ENCODE results near the gene PIM3.

The PIM3 gene

DNA sequence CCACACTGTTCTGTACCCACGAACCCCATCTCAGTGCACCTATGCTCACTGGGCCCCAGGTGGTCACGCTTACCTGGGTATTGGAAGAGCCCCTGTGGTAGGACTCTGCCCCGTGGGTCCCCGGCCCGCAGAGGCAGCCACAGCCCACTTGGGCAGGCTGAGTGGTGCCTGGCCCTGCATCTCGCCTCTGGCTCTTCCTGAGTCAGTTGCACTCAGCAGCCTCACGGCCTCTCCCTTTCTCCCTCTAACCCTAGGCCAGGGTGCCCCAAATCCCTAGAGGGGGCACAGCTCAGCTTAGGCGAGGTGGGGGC, 32.4 kb upstream of the PIM3 start:
- DNase-seq (ENCODE audit: low spot score), result no peak

DNA sequence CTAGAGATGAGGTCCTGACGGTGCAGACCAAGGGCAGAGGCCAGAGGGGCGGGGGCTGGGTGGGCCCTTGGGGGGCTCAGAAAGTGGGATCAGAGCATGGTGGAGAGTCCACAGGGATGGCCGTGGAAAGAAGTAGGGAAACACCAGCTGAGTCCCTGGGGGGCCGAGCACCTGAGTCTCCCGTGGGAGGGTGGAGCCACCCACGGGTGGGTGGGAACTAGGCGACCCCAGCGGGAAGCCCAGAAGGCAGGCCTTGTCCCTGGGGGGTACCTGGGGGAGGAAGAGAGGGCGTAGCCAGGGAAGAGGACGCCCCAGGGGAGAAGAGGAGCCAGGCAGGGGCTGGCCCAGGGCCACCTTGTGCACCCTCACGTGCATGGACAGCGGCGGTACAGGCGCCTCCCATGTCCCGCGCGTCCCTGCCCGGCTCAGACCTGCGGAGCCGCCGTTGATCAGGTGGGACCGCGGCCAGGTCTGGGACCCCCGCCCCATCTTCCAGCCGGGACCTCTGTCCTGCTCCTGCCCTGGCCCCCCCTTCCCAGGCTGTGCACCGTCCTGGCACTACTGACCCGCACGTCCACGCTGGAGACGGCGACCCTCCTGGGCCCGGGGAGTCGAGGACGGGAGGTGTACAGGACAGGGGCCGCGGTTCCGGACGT, 31.9 kb upstream of the PIM3 start:
- no peak for DNase-seq (ENCODE audit: low spot score)

DNA sequence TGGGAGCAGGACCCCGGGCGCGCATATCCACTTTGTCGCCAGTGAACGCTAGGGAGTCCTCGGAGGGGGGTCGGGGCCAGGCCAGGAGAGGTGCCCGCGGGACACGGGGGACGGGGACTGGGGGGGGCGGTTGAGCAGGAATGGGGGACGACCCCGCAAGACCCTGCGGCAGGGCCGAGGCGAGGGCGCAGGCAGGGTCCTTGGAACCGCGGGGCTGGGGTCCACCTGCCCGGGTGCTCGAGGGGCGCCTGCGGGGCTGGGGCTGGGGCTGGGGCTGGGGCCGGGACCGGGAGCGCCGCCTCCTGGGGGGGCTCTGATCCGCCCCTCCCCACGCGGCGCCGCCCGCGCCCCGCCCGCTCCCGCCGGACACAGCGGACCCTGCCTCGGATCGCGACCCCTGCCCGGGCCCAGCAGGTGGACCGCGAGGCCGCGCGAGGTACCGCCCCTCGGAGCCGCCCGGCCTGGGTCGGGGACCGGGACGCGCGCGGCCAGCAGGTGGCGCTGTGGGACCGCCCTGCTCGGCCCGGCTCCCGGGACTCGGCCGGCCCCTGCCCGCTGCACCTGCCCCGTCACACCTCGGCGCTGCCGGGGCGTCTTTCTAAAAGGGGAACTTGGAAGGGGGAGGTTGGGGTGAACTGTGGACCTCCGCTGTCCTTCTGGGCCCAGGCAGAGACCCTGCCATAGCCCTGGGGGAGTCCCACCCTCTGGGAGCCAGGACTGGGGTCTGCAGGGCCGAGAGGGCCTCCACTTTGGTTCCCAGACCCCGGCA, 31.2 kb upstream of the PIM3 start:
- peak; percentile 97 for DNase-seq (ENCODE audit: low spot score)

DNA sequence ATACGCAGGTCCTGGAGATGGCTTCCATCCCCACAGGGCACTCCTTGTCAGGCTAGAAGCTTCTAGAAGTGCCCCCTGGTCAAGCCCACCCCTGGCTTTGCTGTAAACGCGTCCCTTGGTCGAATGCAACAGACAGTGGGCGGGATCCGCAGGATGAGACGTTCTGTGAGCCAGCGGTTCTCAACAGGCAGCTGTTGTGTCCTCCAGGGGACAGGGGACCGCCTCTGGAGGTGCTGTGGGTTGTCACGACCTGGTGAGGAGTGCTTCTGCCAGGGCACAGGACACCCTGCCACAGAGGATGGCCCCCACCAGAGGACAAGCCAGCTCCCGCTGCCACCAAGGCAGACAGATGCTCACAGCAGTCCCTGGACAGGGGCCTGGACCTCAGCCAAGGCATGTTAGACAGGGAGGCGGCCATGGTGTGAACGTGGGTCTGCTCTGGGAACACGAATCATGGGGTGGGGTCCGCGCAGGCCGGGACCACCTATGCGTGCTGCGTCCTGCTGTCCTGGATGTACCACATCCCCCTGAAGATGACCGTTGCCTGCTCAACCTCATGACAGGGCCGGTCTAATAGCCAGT, 30.5 kb upstream of the PIM3 start:
- DNase-seq (ENCODE audit: low spot score), result no peak

DNA sequence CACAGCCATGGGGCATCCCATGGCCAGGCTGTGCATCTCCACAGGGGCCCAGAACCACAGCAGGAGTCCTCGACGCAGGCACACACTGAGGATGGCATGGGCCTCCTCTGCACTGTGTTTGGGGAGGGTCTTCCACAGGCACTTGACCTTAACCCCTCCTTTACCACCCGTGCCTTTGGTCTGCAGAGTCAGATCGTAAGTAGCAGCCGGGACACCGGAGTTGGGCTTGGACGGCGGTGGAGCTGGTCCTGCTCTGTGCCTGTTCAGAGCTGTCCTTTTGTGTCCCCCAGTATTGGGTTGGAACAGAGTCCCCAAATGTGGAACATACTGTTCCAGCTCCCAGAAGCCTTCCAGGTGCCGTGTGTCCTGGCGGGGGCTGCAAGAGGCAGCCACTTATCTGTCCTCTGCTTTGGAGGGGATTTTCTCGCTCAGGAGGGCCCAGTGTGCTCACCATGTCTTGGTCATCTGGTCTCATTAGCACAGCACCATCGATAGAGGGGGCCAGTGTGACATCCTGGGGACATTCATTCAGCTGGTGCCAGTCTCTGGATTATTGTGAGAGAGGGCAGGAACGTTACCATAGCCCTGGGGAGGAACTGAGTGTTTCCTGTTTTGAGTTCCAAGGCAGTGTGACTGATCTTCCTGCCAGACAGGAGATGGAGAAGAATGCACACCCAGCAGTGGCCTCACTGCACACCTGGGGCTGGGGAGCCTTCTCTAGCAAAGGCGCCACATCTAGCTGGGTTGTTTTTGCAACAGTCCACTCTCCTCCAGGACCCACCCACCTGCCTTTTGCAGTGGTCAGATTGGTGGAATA, 29.8 kb upstream of the PIM3 start:
- DNase-seq (ENCODE audit: low spot score), result no peak

DNA sequence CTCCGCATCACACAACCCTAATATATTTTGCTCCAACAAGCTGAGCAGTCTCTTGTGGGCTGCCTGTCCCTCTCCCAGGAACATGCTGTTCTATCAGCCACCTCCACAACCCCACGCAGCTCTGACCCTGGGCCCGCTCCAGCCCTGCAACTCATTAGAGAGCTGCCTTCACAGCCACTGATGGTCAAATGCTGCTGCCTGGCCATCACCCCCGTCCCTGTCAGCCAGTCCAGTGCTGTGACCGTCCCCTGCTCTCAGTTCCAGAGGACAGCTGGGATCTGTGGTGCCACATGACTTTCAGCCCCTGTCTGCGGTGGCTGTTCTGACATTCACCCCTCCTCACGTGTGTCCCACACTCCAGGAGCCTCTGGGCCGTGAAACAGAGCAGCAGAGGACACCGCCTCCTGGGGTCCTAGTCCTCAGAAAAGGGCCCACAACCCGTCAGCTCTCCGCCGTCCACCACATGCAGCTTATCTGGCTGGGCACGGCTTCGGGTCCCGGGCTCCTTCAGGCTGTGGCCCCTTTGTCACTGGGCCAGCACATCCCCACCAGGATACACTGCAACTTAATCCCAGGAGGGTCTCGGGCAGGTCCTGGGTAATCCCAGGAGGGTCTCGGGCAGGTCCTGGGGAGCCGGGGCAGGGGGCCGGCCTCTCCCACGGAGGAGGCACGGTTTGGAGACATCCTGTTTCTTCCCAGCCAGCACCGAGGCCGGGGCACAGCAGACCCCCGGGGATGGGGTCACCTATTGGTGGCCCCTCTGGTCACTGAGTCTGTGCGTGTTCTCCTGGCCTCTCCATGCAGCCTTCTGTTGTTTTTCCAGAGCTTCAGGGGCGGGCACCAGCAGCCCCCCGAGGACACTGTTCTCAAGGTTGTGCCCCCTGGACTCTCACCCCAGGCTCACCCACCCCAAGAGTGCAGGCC, 27.1 kb upstream of the PIM3 start:
- no peak for DNase-seq (ENCODE audit: low spot score)

DNA sequence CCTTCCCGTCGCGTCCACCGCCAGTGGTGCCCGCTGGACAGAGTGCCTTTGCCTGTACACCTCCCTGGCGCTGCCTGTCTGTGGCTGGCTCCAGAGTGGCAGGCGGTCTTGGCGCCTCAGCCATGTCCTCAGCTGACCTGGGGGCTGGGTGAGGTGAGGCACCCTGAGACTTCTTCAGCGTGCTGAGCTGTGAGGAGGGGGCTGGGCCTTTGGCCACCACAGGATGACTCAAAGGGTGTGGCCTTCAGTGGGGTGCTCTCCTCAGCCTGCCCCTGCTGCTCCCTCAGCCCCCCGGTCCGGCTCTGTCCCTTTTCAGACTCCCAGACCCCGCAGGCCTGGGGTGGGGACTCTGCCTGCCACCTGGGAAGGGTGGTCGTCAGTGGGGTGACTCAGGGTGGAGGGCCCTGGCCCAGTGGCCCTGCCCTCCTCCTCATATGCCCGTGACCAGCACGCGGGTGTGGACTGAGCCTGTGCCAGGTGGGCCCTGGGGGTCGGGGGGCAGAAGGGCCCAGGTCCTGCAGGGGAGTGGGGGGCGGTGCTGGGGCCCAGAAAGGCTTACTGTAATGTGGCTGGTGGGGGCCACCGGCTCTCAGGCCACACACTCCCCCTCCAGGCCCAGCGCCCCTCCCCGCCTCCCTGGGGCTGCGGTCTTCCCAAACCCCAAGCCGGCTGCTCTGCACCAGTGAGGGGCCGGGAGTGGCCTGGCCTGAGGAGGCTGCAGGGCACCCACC, 26.2 kb upstream of the PIM3 start:
- no peak for DNase-seq (ENCODE audit: low spot score)

DNA sequence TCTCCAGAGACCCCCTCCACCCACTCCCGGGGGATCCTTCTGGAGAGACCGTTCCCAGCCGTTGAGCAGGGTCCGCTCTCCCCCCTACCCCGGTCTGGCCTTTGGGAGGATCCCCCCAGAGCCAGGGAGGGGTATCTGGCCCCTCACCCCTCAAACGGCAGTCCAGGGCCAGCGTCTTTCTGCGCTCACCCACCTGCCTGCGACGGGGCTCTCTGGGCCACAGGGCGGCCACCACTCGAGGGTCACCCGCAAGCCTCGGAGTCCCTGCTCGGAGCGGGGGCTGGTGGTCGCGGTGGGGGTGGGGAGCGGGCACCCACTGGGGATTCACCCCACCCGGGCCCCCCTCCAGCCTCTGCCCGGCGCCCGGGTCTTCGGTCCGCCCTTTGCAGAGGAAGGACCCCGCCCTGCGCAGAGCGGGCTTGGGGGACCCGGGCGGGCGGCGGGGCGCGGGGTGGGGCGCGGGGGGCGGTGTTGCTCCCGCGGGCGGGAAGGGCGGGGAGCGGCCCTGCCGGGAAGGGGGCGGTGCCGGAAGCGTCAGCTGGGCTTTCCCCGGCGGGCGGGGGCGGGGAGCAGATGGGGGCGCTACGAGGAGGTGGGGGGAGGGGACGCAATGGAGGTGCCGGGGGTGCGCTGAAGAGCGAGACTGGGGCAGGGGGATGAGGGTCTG, 25.5 kb upstream of the PIM3 start:
- peak; percentile 73 for DNase-seq (ENCODE audit: low spot score)

DNA sequence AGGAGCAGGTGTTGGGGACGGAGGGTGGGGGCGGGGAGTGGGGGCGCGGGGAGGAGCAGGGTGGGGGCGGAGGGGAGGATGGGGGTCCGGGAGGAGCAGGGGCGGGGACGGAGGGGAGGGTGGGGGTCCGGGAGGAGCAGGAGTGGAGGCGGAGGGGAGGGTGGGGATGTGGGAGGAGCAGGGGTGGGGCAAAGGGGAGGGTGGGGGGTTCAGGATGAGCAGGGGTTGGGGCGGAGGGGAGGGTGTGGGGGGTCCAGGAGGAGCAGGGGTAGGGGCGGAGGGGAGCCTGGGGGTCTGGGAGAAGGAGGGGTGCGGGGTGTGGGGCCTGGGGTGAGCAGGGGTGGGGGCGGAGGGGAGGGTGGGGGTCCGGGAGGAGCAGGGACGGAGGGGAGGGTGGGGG, 25.0 kb upstream of the PIM3 start:
- no peak for DNase-seq (ENCODE audit: low spot score)

DNA sequence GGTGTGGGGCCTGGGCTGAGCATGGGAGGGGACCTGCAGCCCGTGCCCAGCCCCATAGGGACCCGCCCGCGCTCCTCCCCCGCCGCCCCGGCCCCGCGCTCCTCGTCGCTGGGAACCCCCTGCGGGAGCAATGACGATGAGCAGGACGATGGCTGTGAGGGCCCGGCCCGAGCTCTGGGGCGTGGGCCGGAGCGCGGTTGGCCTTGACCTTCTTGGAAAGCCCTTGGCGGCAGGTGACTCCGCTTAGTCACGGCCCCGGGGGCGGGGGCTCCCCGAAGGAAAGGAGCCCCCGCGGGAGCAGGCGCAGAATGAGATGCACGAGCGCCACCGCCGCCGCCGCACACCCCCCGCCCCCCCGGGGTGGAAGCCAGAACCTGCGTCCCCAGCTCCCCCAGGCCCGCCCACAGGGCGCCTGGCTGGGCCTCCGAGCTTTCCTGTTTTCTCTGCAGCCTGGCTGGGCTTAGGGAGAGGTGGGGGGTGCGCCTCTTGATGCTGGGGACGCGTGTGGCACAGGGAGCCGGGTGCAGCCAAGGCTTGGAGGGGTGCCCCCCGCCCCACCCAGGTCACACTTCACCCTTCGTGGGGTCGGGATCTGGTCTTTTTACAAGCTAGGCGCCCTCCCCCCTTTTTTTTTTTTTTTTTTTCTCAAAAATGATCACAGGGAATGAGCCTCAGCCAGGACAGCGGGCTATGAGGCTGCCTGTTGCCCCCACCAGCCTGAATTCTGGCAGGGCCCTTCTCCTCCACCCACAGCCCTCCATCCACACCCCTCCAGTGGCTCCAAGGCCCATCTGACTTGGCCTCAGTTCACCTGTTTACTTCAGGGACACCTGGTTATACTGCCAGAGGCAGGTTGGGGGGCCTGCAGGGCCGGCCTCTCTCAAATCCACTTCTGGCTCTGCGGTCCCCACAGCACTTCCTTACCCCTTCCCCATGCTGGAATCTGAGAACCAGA, 24.3 kb upstream of the PIM3 start:
- DNase-seq (ENCODE audit: low spot score), result peak; percentile 70

DNA sequence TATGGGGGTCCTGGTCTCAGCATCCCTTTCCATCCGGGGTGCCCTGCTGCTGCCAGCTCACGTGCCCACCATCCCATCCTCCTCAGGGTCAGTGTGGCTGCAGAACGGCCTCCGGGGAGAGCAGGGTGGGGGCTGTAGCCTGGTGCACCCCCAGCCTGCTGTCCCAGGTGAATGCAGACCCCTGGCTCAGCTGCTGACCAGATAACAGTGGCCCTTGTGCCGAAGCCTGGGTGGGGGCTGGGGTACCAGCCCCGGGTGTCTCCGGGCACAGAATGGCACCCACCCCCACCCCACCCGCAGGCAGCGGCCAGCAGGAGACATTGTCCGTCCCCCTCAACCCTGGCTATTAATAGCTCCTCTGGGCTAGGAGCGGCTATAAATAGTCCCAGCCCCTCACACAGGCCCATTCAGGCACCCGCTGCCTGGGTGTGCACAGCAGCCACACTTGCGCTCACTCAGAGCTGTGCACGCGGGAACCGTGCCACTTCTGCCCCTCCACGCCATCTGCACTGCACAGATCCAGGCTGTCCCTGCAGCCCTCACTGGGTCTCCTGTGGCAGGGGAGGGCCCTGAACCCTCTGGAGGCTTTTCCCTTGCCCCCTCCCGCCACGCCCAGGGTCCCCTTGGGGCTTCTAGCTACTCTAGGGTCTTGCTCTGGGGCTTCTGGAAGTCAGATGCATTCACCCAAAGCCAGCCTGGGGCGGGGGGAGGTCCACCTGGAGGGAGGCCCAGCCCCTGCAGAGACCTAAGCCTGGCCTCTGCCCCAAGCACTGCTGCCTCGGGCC, 23.4 kb upstream of the PIM3 start:
- DNase-seq (ENCODE audit: low spot score), result no peak

DNA sequence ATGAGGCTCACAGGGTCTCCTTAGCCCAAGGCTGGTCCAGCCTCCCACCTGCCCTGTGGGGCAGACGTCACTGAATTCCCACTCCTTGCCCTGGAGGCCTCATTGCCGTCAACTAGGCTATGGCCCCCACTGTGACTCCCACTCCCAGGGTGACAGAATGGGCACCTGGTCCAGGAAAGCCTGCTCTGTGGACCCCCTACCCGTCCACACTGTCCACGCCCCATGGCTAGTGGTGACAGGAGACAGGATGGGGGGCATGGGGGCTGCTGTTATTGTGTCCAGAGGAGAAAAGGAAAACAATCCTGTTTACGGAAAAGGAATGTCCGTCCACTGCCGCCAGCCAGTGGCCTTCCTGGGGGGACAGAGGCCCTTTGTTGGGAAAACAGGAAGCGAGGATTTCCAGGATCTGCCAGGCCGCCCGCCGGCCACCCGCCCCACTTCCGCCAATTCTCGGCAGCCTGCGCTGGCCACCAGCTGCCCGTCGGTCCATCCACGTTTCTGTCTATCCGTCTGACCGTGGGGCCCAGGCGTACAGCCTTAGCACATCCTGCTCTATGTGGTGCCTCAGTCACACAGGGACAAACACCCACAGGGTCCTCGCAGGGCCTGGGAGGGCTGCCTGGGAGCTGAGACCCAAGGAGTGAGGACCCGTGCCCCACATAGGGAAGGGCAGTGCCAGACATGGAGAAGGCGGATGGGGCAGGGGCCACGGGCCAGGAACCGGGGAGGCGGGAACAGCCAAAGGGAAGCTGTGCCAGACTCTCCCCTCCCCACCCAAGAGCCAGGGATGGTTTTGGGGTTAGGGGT, 22.6 kb upstream of the PIM3 start:
- DNase-seq (ENCODE audit: low spot score), result no peak

DNA sequence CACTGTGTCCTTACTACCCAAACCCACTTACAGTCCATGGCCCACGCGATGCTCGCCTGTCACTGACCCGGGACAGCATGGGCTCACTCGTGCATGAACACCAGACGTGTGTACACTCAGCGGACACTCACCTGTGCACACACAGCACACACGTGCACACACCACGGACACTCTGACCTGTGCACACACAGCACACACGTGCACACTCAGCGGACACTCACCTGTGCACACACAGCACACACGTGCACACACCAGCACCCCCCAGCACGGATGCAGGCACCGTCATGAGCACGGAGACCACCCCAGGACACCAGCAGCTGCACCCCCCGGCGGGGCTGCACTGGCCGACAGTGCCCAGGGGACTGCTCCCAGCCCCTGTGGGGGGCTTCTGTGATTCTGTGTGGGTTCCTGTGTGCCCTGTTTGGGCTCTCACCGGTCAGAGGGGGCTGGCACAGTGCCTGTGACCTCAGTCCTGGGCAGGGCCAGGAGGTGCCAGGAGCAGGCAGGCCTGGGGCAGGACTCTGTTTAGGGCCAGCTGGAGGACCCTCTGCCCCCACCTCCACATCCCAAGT, 21.9 kb upstream of the PIM3 start:
- DNase-seq (ENCODE audit: low spot score), result no peak

DNA sequence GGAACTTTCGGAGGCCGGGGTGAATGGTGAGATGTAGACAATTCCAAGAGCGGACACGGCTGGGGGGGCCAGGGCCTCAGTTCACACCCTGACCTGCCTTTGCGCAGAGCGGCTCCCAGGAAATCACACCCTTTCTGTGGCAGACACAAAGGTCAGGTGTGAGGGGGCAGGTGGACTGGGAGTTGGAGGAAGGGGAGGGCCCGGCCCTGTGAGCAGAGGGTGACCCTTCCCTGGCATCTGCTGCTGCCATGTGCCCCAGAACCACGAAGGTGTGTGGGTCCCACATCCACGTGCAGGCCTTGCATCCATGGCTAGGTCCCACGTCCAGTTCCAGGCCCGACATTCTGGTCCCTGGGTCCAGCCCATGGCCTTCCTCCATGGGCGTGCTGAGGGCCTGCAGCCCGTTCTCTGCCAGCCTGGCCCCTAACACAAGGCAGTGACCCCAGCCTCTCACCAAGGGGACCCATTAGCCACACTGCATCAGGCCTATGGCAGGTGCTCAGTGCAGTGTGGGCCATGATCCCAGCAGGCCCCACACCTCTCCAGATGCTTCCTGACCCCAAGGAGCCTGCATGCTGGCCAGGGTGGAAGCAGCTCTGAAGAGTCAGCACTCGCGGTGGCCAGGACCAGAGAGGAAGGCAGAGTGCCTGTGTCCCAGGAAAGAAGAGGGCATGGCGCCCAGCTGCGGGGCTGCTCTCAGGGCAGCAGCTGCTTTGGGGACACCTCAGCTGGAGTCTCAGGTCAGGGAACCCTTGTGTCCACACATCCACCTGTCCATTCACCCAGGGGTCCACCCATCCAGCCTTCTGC, 18.9 kb upstream of the PIM3 start:
- no peak for DNase-seq (ENCODE audit: low spot score)

DNA sequence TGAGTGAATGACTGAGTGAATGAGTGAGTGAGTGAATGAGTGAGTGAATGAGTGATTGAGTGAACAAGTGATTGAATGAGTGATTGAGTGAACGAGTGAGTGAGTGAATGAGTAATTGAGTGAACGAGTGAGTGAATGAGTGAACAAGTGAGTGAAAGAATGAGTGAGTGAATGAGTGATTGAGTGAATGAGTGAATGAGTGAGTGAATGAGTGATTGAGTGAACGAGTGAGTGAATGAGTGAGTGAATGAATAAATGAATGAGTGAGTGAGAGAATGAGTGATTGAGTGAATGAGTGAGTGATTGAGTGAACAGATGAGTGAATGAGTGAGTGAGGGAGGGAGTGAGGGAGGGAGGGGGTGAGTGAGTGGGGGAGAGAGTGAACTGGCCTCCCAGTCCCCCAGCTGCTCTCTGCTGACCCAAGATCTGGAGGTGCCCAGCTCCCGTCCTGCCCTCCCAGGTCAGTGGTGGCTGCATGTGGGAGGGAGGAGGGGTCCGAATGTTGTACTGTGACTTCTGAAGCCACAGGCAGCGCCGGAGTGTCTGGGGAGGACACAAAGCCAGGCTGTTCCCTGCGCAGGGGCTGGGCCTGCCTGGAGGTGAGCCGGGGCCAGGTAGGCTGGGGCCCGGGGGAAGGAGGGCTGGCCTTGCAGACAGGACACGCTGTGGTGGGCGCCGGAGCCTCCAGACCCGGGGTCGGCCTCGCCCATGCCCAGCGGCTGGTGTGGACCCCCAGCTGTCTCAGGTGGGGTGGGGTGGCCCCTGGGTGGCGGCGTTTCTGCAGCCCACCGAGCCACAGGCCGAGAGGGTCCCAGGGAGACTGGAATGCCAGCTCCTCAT, 17.8 kb upstream of the PIM3 start:
- no peak for DNase-seq (ENCODE audit: low spot score)

DNA sequence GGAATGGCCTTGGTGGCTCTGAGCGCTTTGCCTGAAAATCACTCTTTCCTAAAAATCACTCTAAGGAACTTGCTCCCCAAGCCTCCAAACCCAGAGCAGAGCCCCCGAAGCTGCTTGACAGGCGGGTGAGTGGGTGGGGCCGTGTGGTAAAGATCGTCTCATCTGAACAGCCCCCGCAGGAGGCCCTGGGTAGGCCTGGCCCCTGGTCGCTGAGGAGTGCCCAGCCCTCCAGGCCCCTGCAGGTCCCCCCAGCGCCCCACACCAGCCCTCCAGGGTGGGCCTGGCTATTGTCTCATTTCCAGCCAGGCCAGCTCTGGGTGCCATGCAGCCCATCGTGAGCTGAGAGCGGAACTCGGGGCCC, 17.2 kb upstream of the PIM3 start:
- DNase-seq (ENCODE audit: low spot score), result no peak
